HG02588 (cell line): ENCODE data around the gene GPR132.
"Not testable (repeated sequence)": the region's sequence is repeated elsewhere in the genome, so short reads cannot be mapped to it uniquely, and the experiment has no call there.

Source experiments
- ATAC-seq: cut with Tn5 transposase; IDR thresholded peaks from one replicate; pipeline ENCODE4 v1.9.1; 2021; ENCODE audit warnings: mild to moderate bottlenecking, moderate library complexity; ENCODE audit not compliant: unreplicated experiment

Gene GPR132

DNA sequence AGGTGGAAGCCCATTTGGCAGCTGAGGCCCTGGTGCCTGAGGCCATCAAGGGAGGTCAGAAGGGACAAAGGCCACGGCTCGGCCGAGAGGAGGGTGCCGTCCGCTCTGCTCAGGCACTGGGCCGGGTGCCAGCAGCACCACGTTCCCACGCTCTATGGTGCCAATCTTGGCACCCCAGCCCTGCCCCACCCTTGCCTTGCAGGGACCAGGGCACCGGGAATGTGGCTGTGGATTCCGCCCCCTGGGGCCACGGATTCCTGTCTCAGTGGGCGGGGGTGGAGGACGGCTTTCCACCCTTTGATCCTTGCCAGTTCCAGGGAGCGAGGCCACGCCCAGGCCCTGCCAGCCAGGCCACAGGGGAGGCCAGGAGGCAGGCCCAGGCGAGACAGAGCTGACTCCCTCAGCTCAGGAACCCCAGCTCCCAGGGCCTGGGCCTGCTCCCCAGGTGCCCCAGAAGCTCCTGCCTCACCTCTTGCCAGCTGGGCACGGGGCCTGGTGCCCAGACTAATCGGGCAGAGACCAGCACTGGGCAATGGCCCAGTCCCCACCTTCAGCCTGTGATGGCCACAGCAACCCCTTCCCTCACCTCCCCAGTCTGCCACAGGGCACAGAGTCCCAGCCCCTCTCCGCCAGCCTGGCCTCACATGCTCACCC is 26.4 kb upstream of the GPR132 start:
- no peak for ATAC-seq

DNA sequence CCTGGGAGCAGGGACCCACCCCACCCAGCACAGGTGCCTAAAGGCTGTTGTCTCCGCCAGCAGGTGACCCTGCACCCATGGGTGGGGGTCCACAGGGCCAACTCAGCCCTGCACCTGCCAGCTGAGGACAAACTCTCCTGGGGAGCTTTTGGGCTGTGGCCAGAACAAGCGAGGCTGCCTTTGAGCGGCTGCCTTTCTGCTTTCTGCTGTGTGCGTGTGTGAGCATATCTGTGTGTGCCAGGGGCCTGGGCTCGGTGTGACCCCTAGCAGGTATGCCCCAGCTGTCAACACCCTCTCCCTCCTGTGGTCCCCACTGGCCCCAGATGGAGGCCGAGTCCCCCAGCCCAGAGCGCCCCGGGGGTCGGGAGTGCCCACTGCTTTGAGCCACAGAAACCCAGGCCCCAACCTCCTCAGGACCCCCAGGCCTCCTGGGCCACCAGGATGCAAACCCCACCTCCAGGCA is 25.9 kb upstream of the GPR132 start:
- ATAC-seq: no peak

DNA sequence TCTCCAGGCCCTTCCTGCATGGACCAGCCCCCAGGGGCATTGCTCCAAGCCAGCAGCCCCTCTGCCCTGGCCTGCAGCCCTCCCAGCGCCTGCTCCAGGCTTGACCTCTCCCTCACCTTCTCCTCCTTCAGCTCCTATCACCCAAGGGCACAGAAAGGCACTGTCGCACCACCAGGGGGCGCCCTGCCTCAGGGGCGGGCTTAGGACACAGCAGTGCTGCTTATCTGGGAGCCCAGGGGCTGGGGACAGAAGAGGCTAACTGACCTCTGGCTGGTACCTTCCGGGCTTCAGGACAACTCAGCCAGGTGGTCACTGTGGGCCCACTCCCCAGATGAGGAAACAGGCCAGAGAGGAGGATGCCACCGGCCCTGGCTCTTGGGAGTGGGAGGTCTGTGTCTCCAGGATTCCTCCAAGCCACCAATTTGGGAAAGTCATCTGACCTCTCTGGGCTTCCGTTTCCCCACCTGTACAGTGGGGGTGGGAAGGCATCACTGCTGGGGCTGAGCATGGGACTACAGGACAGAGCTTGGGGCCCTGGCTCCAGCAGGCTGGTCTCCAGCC is 25.3 kb upstream of the GPR132 start:
- ATAC-seq: no peak

DNA sequence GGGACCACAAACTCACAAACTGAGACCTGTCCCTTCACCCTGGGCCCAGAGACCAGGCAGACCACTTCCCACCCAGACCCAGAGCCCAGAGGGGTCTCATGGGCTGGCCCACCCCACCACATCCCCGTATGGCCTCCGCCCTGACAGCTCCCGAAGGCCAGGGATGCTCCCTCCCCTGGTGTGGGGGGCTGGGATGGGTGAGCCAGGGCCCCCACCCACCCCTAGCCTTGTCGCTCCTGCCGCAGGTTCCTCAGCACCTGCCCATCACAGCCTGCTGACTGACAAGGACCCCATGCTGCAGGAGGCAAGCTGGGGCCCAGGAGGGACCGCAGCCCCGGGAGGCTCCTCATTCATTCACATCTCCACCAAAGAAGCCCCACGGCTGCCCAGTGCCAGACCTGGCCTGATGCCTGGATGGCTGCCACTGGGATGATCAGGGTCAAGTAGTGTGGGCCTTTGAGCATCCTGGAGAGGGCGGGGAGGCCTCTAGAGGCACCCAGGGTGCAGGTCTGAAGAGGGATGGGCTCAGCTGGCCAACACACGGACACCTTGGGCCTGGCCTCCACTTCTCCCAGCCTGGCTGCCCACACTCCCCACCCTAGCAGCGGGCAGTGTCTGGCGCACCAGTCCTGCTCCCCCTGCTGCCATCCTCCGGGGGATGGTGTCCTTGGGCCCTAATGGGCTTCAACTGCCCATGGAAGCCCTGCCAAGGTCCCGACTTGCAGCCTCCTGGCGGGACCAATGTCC is 24.7 kb upstream of the GPR132 start:
- no peak for ATAC-seq

DNA sequence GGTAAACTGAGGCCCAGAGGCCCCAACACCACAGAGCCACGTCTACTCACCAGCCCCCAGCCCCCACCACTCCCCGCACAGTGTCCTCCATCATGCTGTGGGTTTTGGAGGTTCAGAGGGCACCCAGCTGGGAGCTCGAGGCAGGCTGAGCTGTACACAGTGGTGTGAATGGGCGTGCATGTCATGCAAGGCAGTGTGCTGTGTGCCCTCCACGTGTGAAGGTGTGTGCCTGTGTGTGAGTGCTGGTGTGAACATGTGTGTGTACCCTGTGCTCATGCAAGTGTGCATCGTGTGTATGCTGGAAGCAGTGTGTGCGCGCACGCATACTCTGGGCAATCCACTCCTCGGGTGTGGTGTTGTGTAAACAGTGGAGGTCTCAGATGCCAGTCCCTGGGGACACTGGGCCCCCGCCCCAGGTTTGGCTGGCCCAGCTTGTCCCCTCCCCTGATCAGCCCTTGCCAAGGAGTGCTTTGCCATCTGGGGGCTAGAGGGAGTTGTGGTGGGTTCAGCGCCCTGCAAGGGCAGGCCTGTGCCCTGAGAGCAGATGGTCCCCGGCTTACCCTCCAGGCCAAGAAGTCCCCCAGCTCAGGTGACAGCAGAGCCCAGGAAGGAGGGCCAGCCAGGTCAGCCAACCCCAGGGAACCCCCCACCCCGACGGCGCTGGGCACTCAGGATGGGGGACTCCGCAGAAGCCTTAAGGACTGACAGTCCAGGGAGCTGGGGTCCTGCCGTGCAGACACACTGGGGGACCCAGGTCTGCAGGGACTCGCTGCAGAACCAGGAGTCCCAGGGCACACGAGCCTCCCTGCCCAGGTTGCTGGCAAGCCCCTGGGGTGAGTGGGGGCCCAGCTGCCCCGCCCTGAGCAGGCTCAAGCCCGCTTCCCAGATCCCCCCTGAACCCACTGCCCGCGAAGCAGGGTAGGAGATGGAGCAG is 23.8 kb upstream of the GPR132 start:
- no peak for ATAC-seq

DNA sequence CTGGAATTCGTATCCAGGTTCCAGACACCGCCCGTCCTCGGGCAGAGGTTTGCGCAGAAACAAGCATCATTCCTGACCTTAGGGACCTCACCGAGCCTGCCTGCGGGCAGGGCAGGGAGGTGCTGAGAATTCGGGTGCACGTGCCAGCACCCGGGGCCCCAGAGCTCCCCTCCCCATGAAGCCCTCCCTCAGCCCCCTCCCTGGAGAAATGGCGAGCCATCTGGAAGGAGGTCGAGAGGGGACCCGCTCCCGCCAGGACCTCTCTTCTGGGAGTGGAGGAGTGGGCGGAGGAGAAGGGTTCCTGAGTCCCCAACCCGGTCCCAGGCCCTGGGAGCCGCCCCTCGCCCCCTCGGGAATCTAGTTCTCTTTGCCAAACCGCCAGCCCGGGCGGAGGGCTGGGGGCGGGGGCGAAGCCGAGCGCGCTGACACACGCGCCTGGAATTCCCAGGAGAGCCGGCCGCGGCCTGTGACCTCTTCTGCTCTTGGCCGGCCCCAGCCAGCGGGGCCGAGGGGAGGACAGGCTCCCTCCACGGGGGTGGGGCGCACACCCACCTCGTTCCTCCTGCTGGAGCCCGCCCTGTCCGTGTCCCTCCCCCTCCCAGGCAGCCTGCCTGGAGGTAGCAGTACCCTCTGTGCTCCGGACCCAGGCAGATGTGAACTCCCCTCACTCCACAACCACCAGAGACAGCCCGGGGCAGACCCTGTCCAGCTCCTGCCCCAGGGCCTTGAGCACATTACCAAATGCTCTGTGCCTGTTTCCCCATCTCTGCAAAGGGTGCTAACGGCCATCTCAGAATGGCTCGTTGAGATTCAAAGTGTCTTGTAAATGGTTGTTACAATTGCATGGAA is 23.0 kb upstream of the GPR132 start:
- ATAC-seq: no peak

DNA sequence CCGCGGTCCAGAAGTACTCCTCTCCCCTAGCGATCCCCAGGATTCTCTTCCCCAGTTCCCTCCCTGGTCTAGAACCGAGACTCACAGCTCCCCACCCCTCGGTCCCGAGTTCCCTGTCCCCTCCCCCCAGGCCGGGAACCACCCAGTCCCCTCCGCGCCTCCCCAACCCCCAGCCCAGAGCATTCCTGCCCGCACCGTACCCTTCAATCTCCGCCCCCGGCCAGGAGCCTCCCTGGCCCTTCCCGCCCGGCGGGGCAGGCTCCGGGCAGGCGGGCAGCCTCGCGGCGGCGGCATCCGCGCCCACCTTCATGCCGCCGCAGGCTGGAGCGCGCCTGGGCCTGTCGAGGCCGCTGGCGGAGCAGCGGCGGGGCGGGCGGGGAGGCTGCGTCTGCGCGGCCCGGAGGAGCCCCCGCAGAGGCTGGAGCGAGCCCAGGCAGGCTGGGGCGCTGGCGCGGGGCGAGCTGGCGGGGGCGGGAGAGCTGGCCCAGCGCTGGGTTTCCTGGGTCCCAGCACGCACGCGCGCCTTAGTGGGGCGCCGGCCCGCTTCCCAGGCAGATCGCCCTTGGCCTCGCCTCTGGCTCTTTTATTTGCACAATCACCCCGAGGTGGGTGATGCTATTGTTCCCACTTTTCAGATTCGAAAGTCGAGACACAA is 22.2 kb upstream of the GPR132 start:
- no peak for ATAC-seq

DNA sequence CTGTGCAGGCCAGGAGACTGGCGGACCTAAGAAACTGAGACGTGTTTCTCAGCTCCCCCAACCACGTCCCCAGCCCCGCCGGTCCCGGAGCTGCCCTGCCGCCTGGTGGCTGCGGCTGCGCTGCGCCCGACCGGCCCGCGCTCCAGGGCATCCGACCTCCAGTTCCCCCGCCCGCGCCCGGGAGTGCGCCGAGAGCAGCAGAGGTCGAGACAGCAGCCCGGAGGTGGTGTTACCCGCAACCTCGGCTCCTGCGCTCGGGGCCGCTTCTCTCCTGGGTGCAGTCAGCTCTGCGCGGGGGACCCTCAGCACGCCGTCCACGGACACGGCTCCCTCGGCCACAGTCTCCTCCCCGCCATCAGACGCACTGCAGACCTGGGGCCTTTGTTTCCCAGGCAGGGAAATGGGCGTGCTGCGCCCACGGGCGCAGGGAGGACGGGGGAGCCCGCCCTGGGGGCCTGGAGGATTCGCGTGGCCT is 21.6 kb upstream of the GPR132 start:
- peak; percentile 66 for ATAC-seq

DNA sequence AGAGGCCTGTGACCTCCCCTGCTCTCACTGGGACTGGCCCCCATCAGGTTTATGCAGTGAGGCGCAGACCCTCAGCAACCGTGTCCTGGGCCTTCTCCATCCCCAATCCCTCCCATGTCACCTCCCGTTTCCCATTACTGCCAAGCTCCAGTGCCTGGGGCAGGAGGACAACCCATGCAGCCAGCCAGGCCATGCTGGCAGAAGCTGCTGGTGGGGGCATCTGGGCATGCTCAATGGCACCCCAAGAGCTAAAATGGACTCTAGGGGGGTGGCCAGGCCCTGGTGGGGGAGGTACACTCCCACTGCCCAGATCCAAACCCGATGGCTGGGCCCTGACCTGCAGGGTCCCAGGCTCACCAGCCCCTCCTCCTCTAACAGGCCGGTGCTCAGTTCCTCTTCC is 20.5 kb upstream of the GPR132 start:
- no peak for ATAC-seq

DNA sequence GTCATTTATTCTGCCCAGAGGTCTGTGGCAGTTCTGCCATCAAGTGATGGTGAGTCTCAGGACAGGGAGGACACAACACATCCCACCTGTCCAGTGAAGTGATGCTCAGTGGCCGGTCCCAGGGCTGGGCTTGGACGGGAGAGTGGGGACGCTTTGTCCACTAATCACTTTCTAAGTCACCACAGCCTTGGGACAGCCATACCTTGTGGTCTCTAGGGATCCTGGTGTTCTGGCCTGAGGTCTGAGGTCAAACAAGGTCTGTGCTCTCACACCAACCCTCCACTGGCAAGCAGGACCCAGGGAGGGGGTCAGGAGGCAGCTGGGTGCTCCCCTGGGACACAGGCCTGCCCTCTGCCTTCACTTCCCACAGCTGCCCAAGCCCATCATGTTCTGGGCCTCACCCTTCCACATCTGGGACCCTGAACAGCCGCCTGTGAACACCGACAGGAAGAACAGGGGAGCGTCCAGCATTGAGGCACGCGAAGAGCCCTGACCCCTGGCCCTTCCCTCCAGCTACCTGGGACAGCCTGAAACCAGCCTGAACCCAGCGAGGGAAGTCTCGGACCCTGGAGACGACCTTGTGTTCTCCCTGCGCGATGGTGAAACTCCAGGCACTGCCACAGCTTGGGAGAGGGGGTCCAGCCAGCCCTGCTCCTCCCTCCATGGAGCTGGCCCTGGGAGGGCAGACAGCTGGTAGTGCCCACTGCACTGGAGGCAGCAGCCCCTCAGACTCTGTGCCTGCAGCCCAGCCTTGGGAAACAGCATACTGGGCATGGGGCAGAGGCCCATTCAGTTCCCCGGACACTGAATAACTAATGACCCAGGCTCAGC is 19.7 kb upstream of the GPR132 start:
- ATAC-seq: no peak

DNA sequence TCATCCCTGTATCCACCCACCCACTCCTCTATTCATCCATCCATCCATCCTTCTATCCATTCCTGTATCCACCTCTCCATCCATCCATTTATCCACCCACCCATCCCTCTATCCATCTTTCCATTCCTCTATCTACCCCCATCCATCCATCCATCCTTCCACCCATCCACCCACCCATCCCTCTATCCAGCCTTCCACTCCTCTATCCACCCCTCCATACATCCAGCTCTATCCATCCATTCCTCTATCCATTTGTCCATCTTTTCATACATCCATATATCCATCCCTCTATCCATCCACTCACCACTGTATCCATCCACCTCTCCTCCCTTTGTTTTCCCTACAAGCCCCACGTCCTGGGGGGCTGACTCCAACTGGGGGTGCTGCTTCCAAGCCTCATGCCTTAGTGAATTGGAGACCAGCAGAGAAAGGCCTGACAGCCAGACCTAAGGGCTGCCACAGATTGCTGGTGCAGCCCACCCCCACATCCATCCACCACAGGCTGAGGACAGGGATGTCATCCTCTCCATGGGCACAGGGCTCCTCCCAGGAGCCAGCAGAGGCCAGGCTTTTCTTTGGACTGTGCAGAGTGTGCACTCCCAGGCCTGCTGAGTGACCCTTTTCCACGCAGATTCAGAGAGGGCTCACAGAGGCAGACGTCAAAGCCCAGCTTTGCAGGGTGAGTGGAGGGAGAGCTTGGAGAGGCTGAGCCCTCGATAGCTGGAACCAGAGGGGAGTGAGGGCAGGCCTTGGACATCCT is 18.9 kb upstream of the GPR132 start:
- no peak for ATAC-seq

DNA sequence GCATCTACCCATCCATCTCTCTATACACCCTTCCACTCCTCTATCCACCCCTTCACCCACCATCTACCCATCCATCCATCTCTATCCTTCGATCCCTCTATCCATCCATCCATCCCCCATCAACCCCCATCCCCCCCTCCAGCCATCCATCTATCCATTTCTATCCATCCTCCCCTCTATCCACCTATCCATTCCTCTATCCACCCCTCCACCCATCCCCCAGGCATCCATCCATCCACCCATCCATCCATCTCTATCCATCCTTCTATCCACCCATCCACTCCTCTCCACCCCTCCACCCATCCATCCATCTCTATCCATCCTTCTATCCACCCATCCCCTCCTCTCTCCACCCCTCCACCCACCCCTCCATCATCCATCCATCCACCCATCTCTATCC is 17.5 kb upstream of the GPR132 start:
- no peak for ATAC-seq

DNA sequence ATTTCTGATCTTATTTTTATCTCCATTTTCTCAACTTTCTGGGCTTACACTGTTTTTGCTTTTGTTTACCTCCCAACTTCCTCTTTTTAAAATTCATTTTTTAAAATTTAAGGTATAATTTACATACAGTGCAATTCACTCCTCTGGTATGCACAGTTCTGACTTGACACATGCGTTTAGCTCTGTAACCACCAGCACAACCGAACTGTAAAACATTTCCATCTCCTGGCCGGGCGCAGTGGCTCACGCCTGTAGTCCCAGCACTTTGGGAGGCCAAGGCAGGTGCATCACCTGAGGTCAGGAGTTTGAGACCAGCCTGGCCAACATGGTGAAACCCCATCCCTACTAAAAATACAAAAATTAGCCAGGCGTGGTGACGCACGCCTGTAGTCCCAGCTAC is 16.2 kb upstream of the GPR132 start:
- not testable (repeated sequence) for ATAC-seq

DNA sequence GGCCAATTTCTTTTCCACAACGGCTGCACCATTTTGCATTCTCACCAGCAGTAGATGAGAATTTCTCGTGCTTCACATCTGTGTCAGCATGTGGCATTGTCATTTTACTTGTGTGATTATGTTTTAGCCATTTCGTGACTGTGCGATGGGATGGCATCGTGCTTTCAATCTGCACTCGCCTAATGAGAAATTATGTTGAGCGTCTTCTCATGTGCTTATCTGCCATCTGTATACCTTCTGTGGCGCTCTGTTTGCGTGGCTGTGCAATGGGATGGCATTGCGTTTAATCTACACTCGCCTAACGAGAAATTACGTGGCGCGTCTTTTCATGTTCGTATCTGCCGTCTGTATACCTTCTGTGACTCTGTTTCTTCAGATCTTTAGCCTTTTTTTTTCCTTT is 14.9 kb upstream of the GPR132 start:
- no peak for ATAC-seq

DNA sequence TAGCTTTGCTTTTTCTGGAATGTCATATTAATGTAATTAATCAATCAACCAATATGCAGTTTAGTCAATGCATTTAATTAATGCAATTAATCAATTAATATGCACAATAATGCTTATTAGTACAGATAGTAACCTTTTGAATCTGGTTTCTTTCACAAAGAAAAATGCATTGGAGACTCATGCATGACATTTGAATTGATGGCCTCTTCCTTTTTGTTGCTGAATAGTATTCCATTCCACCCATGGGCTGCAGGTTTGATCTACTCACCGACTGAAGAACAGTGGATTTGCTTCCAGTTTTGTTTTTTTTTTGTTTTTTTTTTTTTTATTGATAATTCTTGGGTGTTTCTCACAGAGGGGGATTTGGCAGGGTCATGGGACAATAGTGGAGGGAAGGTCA is 13.1 kb upstream of the GPR132 start:
- ATAC-seq: no peak

DNA sequence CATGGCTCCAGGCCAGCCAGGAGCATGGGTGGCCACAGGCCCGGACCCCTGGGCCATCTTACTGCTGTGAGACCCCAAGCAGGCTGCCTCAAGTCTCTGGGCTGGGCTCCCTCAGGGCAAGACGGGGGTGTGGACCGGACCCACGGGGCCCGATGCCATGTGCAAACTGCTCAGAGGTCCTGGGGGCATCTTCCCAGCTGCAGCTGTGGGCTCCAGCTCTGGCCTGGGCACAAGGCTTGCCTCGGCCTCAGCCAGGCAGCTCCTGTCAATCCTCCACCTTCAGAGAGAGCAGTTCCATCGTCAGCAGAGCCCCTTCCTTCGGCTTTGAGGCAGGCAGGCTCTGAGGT is 12.4 kb upstream of the GPR132 start:
- ATAC-seq: no peak

DNA sequence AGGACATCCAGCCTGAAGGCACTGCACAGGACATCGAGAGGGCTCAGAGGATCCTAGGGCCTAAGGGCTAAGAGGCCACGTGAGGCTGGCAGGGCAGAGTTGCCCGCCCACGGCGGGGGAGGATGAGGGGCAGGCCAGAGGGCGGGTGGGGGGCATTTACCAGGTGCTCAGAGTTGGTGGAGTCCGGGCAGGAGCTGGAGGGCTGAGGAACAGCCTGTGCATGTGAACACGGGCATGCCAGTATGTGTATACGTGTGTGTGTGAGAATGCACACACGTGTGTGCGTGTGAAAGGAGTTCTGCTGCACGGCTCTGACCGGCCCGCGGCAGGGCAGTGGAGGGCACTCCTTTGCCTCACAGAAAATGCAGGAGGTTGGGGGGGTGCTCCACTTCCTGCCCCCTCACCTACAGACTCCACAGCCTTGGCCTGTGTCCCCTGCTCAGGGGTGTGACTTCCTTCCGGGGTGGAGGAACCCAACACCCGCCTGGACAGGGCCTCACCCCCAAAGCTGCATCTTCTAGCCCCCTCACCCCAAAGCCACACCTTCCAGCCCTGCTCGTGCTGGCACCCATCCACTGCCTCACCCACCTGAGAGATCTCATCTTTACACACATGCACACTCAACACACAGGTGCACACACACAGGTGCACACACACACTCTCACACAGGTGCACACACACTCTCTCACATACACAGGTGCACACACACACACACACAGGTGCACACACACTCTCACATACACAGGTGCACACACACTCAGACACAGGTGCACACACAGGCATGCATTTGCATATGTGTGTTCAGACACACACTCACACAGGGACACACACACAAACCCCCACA is 11.8 kb upstream of the GPR132 start:
- ATAC-seq: no peak
